ENCODE data around the gene ZFYVE19.
A peak's percentile ranks its signal among the peaks of the same experiment; 100 is the strongest.

The ZFYVE19 gene

GRCh38 chr15:40847223-40847961, 40.5 kb downstream of the ZFYVE19 start:
- Histone ChIP-seq H3K36me3 (ENCODE audit: control insufficient read depth in 2 of 2, insufficient read depth in 2 of 2, low read length in 2 of 2) (no peaks in the 10 kb centered on the region), H3K4me1 (ENCODE audit: control insufficient read depth, insufficient read depth, low read length) (peaks cover 24% of the 10 kb centered on the region), H3K27me3 (ENCODE audit: control insufficient read depth in 1 of 2, insufficient read depth in 2 of 2, low read length in 2 of 2) (peaks cover 34 to 49% of the 10 kb centered on the region in 2 donors), H3K4me3 (ENCODE audit: low read length in 2 of 2) (no peak overlapping the region), H3K9ac (ENCODE audit: low read length in 2 of 2) (no peak overlapping the region), H3K27ac (ENCODE audit: low read length) (no peak overlapping the region), H3K9me3 (ENCODE audit: control insufficient read depth in 2 of 2, low read length in 2 of 2) (no peaks in the 10 kb centered on the region)

GRCh38 chr15:40850576-40851112, 43.8 kb downstream of the ZFYVE19 start:
- Histone ChIP-seq H3K27me3 (ENCODE audit: control insufficient read depth in 1 of 2, insufficient read depth in 2 of 2, low read length in 2 of 2) (peaks cover 19 to 20% of the 10 kb centered on the region in 2 donors), H3K9me3 (ENCODE audit: control insufficient read depth in 2 of 2, low read length in 2 of 2) (no peaks in the 10 kb centered on the region), H3K36me3 (ENCODE audit: control insufficient read depth in 2 of 2, insufficient read depth in 2 of 2, low read length in 2 of 2) (no peaks in the 10 kb centered on the region), H3K27ac (ENCODE audit: low read length) (no peak overlapping the region), H3K4me1 (ENCODE audit: control insufficient read depth, insufficient read depth, low read length) (peaks cover 6% of the 10 kb centered on the region), H3K4me3 (ENCODE audit: low read length in 2 of 2) (no peak overlapping the region), H3K9ac (ENCODE audit: low read length in 2 of 2) (no peak overlapping the region)

GRCh38 chr15:40852529-40852928, 45.6 kb downstream of the ZFYVE19 start:
- peaks cover 2% of the 10 kb centered on the region for H3K4me1 ChIP-seq (ENCODE audit: control insufficient read depth, insufficient read depth, low read length)

GRCh38 chr15:40853241-40853890, 46.5 kb downstream of the ZFYVE19 start:
- no peak overlapping the region for H3K4me3 ChIP-seq (ENCODE audit: low read length in 2 of 2)
- H3K4me1 ChIP-seq (ENCODE audit: control insufficient read depth, insufficient read depth, low read length), result peaks cover 4% of the 10 kb centered on the region
- H3K27ac ChIP-seq (ENCODE audit: low read length), result no peak overlapping the region

More at GRCh38 chr15:40852529-40852928, 45.6 kb downstream of the ZFYVE19 start:
- no peak overlapping the region for H3K9ac ChIP-seq (ENCODE audit: low read length in 2 of 2)
- H3K27me3 ChIP-seq (ENCODE audit: control insufficient read depth in 1 of 2, insufficient read depth in 2 of 2, low read length in 2 of 2), result peaks cover 1 to 5% of the 10 kb centered on the region in 2 donors
- no peaks in the 10 kb centered on the region for H3K36me3 ChIP-seq (ENCODE audit: control insufficient read depth in 2 of 2, insufficient read depth in 2 of 2, low read length in 2 of 2)
- H3K4me3 ChIP-seq (ENCODE audit: low read length in 2 of 2), result no peak overlapping the region
- no peak overlapping the region for H3K27ac ChIP-seq (ENCODE audit: low read length)
- H3K9me3 ChIP-seq (ENCODE audit: control insufficient read depth in 2 of 2, low read length in 2 of 2), result no peaks in the 10 kb centered on the region

GRCh38 chr15:40854161-40854560, 47.3 kb downstream of the ZFYVE19 start:
- H3K4me3 ChIP-seq (ENCODE audit: low read length in 2 of 2), result no peak overlapping the region
- peaks cover 0 to 13% of the 10 kb centered on the region in 2 donors for H3K27me3 ChIP-seq (ENCODE audit: control insufficient read depth in 1 of 2, insufficient read depth in 2 of 2, low read length in 2 of 2)
- no peak overlapping the region for H3K9ac ChIP-seq (ENCODE audit: low read length in 2 of 2)
- no peaks in the 10 kb centered on the region for H3K36me3 ChIP-seq (ENCODE audit: control insufficient read depth in 2 of 2, insufficient read depth in 2 of 2, low read length in 2 of 2)
- H3K4me1 ChIP-seq (ENCODE audit: control insufficient read depth, insufficient read depth, low read length), result peaks cover 4% of the 10 kb centered on the region
- H3K9me3 ChIP-seq (ENCODE audit: control insufficient read depth in 2 of 2, low read length in 2 of 2), result no peaks in the 10 kb centered on the region
- no peak overlapping the region for H3K27ac ChIP-seq (ENCODE audit: low read length)

More at GRCh38 chr15:40853241-40853890, 46.5 kb downstream of the ZFYVE19 start:
- Histone ChIP-seq H3K9me3 (ENCODE audit: control insufficient read depth in 2 of 2, low read length in 2 of 2) (no peaks in the 10 kb centered on the region), H3K36me3 (ENCODE audit: control insufficient read depth in 2 of 2, insufficient read depth in 2 of 2, low read length in 2 of 2) (no peaks in the 10 kb centered on the region), H3K9ac (ENCODE audit: low read length in 2 of 2) (no peak overlapping the region), H3K27me3 (ENCODE audit: control insufficient read depth in 1 of 2, insufficient read depth in 2 of 2, low read length in 2 of 2) (peaks cover 0 to 6% of the 10 kb centered on the region in 2 donors)

- no peak overlapping the region for H3K27ac ChIP-seq (ENCODE audit: low read length)
- peaks cover 4 to 14% of the 10 kb centered on the region in 2 donors for H3K27me3 ChIP-seq (ENCODE audit: control insufficient read depth in 1 of 2, insufficient read depth in 2 of 2, low read length in 2 of 2)
- no peak overlapping the region for H3K4me3 ChIP-seq (ENCODE audit: low read length in 2 of 2)
- H3K9me3 ChIP-seq (ENCODE audit: control insufficient read depth in 2 of 2, low read length in 2 of 2), result no peaks in the 10 kb centered on the region
- H3K9ac ChIP-seq (ENCODE audit: low read length in 2 of 2), result no peak overlapping the region
- H3K4me1 ChIP-seq (ENCODE audit: control insufficient read depth, insufficient read depth, low read length), result peaks cover 4% of the 10 kb centered on the region
- H3K36me3 ChIP-seq (ENCODE audit: control insufficient read depth in 2 of 2, insufficient read depth in 2 of 2, low read length in 2 of 2), result no peaks in the 10 kb centered on the region
Observed at GRCh38 chr15:40855706-40856234, 48.9 kb downstream of the ZFYVE19 start.

- H3K9ac ChIP-seq (ENCODE audit: low read length in 2 of 2), result no peak overlapping the region
- no peaks in the 10 kb centered on the region for H3K36me3 ChIP-seq (ENCODE audit: control insufficient read depth in 2 of 2, insufficient read depth in 2 of 2, low read length in 2 of 2)
- H3K4me1 ChIP-seq (ENCODE audit: control insufficient read depth, insufficient read depth, low read length), result peaks cover 4% of the 10 kb centered on the region
- no peak overlapping the region for H3K4me3 ChIP-seq (ENCODE audit: low read length in 2 of 2)
- no peaks in the 10 kb centered on the region for H3K9me3 ChIP-seq (ENCODE audit: control insufficient read depth in 2 of 2, low read length in 2 of 2)
- peaks cover 4 to 14% of the 10 kb centered on the region in 2 donors for H3K27me3 ChIP-seq (ENCODE audit: control insufficient read depth in 1 of 2, insufficient read depth in 2 of 2, low read length in 2 of 2)
- H3K27ac ChIP-seq (ENCODE audit: low read length), result no peak overlapping the region
Observed at GRCh38 chr15:40856746-40857145, 49.9 kb downstream of the ZFYVE19 start.

- Histone ChIP-seq H3K9ac (ENCODE audit: low read length in 2 of 2) (no peak overlapping the region), H3K4me3 (ENCODE audit: low read length in 2 of 2) (peak overlapping the region in 1 of 2 donors; percentile 29), H3K27ac (ENCODE audit: low read length) (no peak overlapping the region), H3K9me3 (ENCODE audit: control insufficient read depth in 2 of 2, low read length in 2 of 2) (no peaks in the 10 kb centered on the region), H3K36me3 (ENCODE audit: control insufficient read depth in 2 of 2, insufficient read depth in 2 of 2, low read length in 2 of 2) (no peaks in the 10 kb centered on the region), H3K4me1 (ENCODE audit: control insufficient read depth, insufficient read depth, low read length) (peaks cover 4% of the 10 kb centered on the region), H3K27me3 (ENCODE audit: control insufficient read depth in 1 of 2, insufficient read depth in 2 of 2, low read length in 2 of 2) (peaks cover 4 to 14% of the 10 kb centered on the region in 2 donors)
Observed at GRCh38 chr15:40857601-40858341, 50.9 kb downstream of the ZFYVE19 start.

GRCh38 chr15:40858706-40859105, 51.8 kb downstream of the ZFYVE19 start:
- Histone ChIP-seq H3K9me3 (ENCODE audit: control insufficient read depth in 2 of 2, low read length in 2 of 2) (no peaks in the 10 kb centered on the region), H3K27me3 (ENCODE audit: control insufficient read depth in 1 of 2, insufficient read depth in 2 of 2, low read length in 2 of 2) (peaks cover 4 to 13% of the 10 kb centered on the region in 2 donors), H3K27ac (ENCODE audit: low read length) (no peak overlapping the region), H3K4me1 (ENCODE audit: control insufficient read depth, insufficient read depth, low read length) (peaks cover 4% of the 10 kb centered on the region), H3K9ac (ENCODE audit: low read length in 2 of 2) (no peak overlapping the region), H3K4me3 (ENCODE audit: low read length in 2 of 2) (no peak overlapping the region), H3K36me3 (ENCODE audit: control insufficient read depth in 2 of 2, insufficient read depth in 2 of 2, low read length in 2 of 2) (no peaks in the 10 kb centered on the region)

- H3K9me3 ChIP-seq (ENCODE audit: control insufficient read depth in 2 of 2, low read length in 2 of 2), result no peaks in the 10 kb centered on the region
- peaks cover 4% of the 10 kb centered on the region for H3K4me1 ChIP-seq (ENCODE audit: control insufficient read depth, insufficient read depth, low read length)
- H3K36me3 ChIP-seq (ENCODE audit: control insufficient read depth in 2 of 2, insufficient read depth in 2 of 2, low read length in 2 of 2), result no peaks in the 10 kb centered on the region
- peaks cover 6 to 16% of the 10 kb centered on the region in 2 donors for H3K27me3 ChIP-seq (ENCODE audit: control insufficient read depth in 1 of 2, insufficient read depth in 2 of 2, low read length in 2 of 2)
- no peak overlapping the region for H3K4me3 ChIP-seq (ENCODE audit: low read length in 2 of 2)
- H3K9ac ChIP-seq (ENCODE audit: low read length in 2 of 2), result no peak overlapping the region
- no peak overlapping the region for H3K27ac ChIP-seq (ENCODE audit: low read length)
Observed at GRCh38 chr15:40859206-40859851, 52.4 kb downstream of the ZFYVE19 start.
